NCI-H2196 (cell line): ENCODE results near the gene L3MBTL4.

Experiments
- DNase-seq: peaks from one replicate; lab custom pipeline; 2025; ENCODE audit not compliant: unreplicated experiment; lab: John Stamatoyannopoulos, UW

The L3MBTL4 gene

DNA sequence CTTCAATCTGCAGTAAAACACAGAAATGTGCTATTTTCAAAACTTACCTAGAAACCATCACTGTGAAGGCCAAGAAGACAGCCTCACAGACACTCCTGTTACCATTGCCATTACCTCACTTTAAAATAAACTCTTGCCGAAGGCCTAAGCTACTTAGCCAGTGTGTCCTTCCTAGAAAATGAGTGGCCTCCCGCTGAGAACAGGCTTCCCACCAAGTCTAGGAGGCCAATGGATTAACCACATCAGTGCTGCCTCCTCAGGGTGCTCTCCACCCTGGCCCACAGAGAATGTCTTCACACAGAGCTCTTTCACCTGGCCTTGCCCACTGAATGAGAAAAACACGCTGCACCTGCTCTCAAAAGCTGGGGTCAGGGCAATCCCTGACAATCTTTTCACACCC is 47.5 kb downstream of the L3MBTL4 start:
- no peak for DNase-seq

DNA sequence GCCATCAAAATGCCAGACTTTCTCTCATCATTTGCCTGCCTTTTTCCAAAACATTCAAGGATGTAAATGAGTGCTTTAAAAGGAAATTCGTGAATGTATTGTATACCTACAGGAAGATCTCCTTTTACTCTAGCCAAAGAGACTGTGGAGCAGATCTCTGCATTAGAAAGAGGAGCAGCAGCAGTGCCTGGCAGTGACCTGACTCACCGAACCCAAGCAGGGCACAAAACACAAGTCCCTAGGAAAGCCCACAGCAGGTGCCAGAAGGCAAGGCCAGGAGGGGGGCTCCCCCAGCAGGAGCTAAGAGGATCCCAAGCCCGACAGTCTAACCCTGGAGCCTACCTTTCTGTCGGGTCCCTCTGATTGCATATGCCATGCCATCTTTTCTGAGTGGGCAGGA is 47.9 kb downstream of the L3MBTL4 start:
- DNase-seq: no peak

GRCh38 chr18:6365385-6365784 is 49.3 kb downstream of the L3MBTL4 start:
- no peak for DNase-seq

DNA sequence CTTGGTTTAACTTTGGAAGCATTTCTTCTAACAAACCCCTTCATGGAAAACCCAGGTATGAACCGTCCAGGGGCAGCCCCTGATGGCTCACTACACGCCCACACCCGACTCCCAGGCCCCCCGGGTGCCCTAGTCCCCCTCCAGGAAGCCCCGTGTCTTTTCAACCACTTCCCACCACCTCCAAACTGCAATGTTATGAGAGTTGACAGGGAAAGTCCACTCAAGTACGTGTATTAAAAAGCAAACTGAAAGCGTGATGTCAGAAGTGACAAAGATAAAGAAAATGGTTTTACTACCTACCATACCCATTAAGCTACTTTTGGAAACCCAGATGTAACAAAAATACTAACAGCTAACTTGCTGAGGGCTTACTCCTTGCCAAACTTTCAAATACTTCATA is 51.5 kb downstream of the L3MBTL4 start:
- DNase-seq: no peak

- no peak for DNase-seq
Observed at GRCh38 chr18:6362559-6363129, 52.1 kb downstream of the L3MBTL4 start.

- DNase-seq: no peak
Observed at GRCh38 chr18:6357668-6358067, 57.0 kb downstream of the L3MBTL4 start.

GRCh38 chr18:6355789-6356589 is 58.7 kb downstream of the L3MBTL4 start:
- no peak for DNase-seq

DNA sequence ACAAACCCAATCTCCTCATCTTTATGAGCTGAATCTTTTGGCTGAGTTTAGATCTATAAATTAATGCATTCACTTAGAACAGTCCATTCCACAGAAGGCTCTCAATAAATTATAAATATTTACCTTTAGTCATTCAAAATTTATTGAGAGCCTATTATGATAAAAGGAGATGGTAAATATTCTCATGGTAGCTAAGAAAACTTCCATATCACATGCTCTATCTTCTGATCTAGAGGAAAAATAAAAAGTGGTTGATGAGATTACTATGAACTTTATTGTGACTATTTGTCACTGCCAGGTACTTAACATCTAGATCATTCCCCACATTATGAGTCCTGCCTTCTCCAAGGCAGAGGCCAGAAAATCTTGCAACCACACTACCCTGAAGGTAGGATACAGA is 62.4 kb downstream of the L3MBTL4 start:
- no peak for DNase-seq

DNA sequence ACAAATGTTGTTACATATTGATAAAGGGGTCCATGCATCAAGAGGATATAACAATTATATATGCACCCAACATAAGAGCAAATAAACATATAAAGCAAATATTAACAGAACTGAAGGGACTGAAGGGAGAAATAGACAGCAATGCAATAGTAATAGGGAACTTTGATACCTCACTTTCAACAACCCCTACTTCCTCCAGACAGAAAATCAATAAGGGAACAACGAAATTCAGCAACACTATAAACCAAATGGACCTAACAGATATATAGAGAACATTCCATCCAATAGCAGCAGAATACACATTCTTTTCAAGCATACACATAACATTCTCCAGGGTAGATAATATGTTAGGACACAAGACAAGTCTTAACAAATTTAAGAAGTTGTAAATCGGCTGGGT is 71.7 kb downstream of the L3MBTL4 start:
- DNase-seq: no peak

GRCh38 chr18:6341709-6342108 is 73.0 kb downstream of the L3MBTL4 start:
- no peak for DNase-seq

GRCh38 chr18:6341303-6341702 is 73.4 kb downstream of the L3MBTL4 start:
- no peak for DNase-seq

DNA sequence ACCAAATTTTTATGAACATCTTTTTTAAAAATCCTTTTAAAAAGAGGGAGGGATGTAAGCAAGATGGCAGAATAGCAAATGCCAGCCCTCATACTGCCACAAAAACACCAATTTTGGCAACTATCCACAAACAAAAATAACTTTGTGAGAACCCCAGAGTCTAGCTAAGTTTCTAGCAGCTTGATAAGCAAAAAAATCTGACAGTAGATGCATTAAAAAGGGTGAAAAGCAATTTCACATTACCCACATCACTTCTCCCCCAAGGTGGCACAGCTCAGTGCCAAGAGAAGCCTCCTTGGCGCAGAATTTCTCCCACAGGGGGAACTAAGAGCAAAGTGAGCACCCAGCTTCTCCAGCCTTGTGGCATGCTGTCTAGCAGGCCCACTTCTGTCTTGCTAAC is 74.6 kb downstream of the L3MBTL4 start:
- no peak for DNase-seq

GRCh38 chr18:6336239-6336638 is 78.5 kb downstream of the L3MBTL4 start:
- no peak for DNase-seq

- no peak for DNase-seq
Observed at GRCh38 chr18:6333981-6334380, 80.7 kb downstream of the L3MBTL4 start.

DNA sequence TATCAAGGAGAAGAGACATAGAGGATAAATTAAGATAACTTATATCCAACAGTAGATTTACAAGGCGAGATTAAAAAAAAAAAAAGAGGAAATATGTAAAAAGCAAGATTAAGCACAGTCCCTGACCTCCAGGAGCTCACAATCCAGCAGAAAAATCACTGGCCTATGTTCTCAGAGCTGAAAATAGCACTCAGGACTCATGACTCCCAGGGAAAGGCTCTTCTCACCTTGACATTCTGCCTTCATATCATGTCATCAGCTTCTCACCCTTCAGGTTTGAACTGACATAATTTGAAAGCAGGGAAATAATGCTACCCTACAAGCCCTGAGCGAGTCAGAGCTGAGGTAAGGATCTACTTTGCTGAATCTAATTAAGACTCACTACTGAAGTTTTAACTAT is 82.8 kb downstream of the L3MBTL4 start:
- no peak for DNase-seq

DNA sequence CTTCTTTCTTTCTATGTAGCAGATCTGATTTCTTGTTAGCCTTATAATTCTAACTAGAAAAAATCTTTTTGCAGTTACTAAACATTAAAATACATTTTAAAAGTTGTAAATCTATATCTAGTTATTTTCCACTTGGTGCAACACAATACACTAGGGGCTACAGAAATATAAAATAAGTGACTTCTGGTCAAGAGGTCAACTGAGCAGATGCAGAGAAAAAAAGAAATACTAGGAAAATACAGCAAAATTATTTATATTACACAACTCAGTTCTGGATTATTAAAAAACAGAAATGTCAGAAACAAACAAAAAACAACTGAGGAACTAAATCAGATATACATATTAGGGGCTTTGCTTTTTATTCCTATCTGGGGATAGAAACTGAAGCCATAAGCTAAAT is 83.9 kb downstream of the L3MBTL4 start:
- DNase-seq: no peak

DNA sequence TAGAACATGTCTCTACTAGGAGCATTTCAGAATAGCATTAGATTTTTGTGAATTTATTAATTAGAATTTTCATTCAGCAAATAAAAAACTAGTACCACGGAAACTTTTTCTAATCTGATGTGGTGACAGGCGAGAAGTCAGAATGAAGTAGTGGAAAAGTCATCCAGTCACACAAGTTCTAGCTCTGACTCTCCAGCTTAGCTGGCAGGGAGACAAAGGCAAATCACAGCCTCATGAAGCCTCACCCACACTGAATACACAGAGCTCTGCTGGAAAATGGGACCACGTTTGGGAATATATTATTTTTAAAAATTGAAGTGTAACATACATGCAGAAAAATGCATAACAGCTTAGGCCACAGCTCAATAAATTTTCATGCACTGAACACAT is 86.1 kb downstream of the L3MBTL4 start:
- DNase-seq: no peak

DNA sequence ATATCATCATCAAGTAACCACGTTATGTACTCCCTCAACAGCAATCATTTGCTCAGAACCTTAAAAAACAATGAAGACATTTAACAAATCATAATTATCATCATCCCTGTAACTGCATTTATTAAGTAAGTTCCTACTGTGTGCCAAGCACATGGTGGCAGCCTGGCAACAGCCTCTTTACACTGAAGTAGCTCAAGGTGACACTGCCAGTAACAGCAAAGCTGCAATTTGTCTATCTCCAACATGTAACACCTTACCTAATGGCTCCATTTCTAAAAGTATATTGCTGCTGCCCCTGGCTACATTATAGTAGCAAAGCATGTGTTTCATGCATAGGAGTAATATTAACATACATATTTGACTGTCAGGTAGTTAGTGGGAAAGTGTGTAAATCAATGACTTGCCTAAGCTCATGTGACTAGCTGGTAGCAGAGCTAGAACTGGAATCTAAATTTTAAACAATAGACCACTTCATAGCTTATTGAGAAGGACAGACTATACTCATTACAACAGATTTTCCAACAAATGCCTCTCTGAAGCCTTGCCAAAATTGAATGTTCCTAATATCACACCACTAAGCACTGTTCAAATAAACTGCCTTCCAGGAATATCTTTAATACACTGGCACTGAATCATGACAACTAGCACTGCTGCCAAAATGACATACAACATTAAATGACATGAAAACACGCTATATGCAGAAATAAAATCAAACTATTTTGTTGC is 86.7 kb downstream of the L3MBTL4 start:
- no peak for DNase-seq

DNA sequence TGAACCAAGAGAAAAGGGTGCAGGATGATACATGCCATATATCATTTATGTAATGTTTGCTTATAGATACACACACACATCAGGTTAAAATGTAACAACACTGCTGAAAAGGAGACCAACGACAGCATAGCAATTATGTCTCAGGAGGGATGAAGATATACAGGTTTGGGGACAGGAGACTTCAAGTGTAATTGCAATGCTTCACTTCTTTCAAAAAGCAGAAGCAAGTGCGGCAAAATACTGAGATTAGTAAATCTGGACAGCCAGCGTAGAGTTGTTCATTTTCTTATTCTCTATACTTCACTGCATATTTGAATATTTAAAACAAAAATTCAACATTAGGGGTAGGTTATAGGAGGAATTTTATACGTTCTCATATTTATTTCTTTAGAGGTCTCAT is 87.2 kb downstream of the L3MBTL4 start:
- DNase-seq: no peak

- no peak for DNase-seq
Observed at GRCh38 chr18:6326566-6326965, 88.1 kb downstream of the L3MBTL4 start.

GRCh38 chr18:6323319-6323889 is 91.3 kb downstream of the L3MBTL4 start:
- DNase-seq: no peak
